ENCODE measurements around the gene GREB1L. TPM values are rescaled to one million over a fixed set of nuclear protein-coding genes. Genes with fewer than 3 reads are reported as not detected.
"Not testable (repeated sequence)": the region's sequence is repeated elsewhere in the genome, so short reads cannot be mapped to it uniquely, and the experiment has no call there.

The GREB1L gene
- polyA plus RNA-seq, 2 of the 4 experiments (the other 2 are of a cell fraction) = 1.4 to 2.8 TPM

- no peak for TF ChIP-seq ELK1 (IDR thresholded peaks at IDR 0.05; ENCODE audit: low read depth, low read length)
- TF ChIP-seq HOXB13 (CRISPR knock-in tag; IDR thresholded peaks at IDR 0.05; ENCODE audit: low read depth) = no peak
- no peak for TF ChIP-seq CBX8 (IDR thresholded peaks at IDR 0.05)
- no peak for TF ChIP-seq FOSB (CRISPR knock-in tag; IDR thresholded peaks at IDR 0.05)
- no peak for TF ChIP-seq POLR2AphosphoS2 (conservative IDR thresholded peaks at IDR 0.05; ENCODE audit: low read length)
These were observed 64.3 kb downstream of the GREB1L start (continued) for GRCh38 chr18:21306368-21306767.

GRCh38 chr18:21307578-21307977, 65.5 kb downstream of the GREB1L start:
- Histone ChIP-seq H3K4me3 (no peak overlapping the region), H3K4me1 (peaks cover 17% of the 10 kb centered on the region), H3K27ac (no peak overlapping the region), H3K4me2 (no peak overlapping the region), H3K9me3 (no peaks in the 10 kb centered on the region)
- ChIA-PET CTCF (no interaction called here), POLR2A (no interaction called here)
- no peak for ATAC-seq
- no peak for FAIRE-seq
- WGBS (ENCODE audit: missing lambda C conversion rate) = 84% methylated on average over 5 of the region's 7 CpGs
- TF ChIP-seq RCOR1 (IDR thresholded peaks at IDR 0.05; ENCODE audit: low read depth, low read length) (no peak), JUNB (IDR thresholded peaks at IDR 0.05) (no peak), HOXB5 (CRISPR knock-in tag; IDR thresholded peaks at IDR 0.05) (no peak), USF2 (IDR thresholded peaks at IDR 0.05) (no peak), ESRRA (IDR thresholded peaks at IDR 0.05; ENCODE audit: borderline replicate concordance, low read length) (no peak), CHD4 (IDR thresholded peaks at IDR 0.05; ENCODE audit: borderline replicate concordance) (no peak), CBX2 (IDR thresholded peaks at IDR 0.05; ENCODE audit: borderline replicate concordance, low read depth) (no peak), ZFP36 (IDR thresholded peaks at IDR 0.05; ENCODE audit: borderline replicate concordance, partially characterized antibody) (no peak), POLR2A (IDR thresholded peaks at IDR 0.05; ENCODE audit: low read length) (no peak), RAD21 (conservative IDR thresholded peaks at IDR 0.05 in 1 of 2, IDR thresholded peaks at IDR 0.05 in 1 of 2) (no peak), NFE2L2 (conservative IDR thresholded peaks at IDR 0.05; ENCODE audit: low read length) (no peak), BCL3 (IDR thresholded peaks at IDR 0.05) (no peak), CBX8 (IDR thresholded peaks at IDR 0.05) (no peak), GATA3 (IDR thresholded peaks at IDR 0.05; ENCODE audit: borderline replicate concordance) (no peak), JUN (IDR thresholded peaks at IDR 0.05) (no peak), MAX (IDR thresholded peaks at IDR 0.05) (no peak), TP53 (CRISPR knock-in tag; IDR thresholded peaks at IDR 0.05) (no peak), HOXB13 (CRISPR knock-in tag; IDR thresholded peaks at IDR 0.05; ENCODE audit: low read depth) (no peak)
- no peak for DNase-seq (ENCODE audit: low read depth in 1 of 2, low spot score in 1 of 2)

GRCh38 chr18:21309248-21309647, 67.2 kb downstream of the GREB1L start:
- FAIRE-seq = no peak
- CTCF ChIA-PET = no interaction called here

DNA sequence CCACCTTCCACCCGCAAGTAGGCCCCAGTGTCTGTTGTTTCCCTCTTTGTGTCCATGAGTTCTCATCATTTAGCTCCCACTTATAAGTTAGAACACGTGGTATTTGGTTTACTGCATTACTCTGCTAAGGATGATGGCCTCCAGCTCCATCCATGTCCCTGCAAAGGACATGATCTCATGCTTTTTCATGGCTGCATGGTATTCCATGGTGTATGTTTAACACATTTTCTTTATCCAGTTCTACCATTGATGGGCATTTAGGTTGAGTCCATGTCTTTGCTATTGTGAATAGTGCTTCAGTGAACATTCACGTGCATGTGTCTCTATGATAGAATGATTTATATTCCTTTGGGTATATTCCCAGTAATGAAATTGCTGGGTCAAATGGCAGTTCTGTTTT, 69.9 kb downstream of the GREB1L start:
- CTCF ChIA-PET; POLR2A ChIA-PET; H3K4me3 ChIP-seq; ATAC-seq; FAIRE-seq; DNase-seq (ENCODE audit: low read depth in 1 of 2, low spot score in 1 of 2); H3K27ac ChIP-seq; H3K9me3 ChIP-seq; H3K4me2 ChIP-seq: not testable (repeated sequence)
- 65% methylated on average over 3 of the region's 3 CpGs for WGBS (ENCODE audit: missing lambda C conversion rate)
- H3K4me1 ChIP-seq = peaks cover 18% of the 10 kb centered on the region

More at GRCh38 chr18:21309248-21309647, 67.2 kb downstream of the GREB1L start:
- TF ChIP-seq SREBF2 (IDR thresholded peaks at IDR 0.05) (no peak), ZSCAN20 (CRISPR knock-in tag; IDR thresholded peaks at IDR 0.05) (no peak), CBX8 (IDR thresholded peaks at IDR 0.05) (no peak), KDM1A (IDR thresholded peaks at IDR 0.05; ENCODE audit: low read depth) (no peak), BHLHE40 (IDR thresholded peaks at IDR 0.05; ENCODE audit: low read depth, low read length) (no peak), RCOR1 (IDR thresholded peaks at IDR 0.05; ENCODE audit: low read depth, low read length) (no peak), FOSL2 (IDR thresholded peaks at IDR 0.05) (no peak), FOSL2 (CRISPR knock-in tag; IDR thresholded peaks at IDR 0.05) (no peak), JUN (IDR thresholded peaks at IDR 0.05) (no peak), ZC3H11A (IDR thresholded peaks at IDR 0.05) (no peak)
- TF ChIP-seq, protein P1, sequence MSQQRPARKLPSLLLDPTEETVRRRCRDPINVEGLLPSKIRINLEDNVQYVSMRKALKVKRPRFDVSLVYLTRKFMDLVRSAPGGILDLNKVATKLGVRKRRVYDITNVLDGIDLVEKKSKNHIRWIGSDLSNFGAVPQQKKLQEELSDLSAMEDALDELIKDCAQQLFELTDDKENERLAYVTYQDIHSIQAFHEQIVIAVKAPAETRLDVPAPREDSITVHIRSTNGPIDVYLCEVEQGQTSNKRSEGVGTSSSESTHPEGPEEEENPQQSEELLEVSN (IDR thresholded peaks at IDR 0.05; ENCODE audit: borderline replicate concordance, low read depth) = no peak
- ATAC-seq (no peak), DNase-seq (ENCODE audit: low read depth in 1 of 2, low spot score in 1 of 2) (no peak)
- POLR2A ChIA-PET = no interaction called here
- H3K4me3 ChIP-seq = no peak overlapping the region
- H3K27ac ChIP-seq = no peak overlapping the region
- 64% methylated on average over 4 of the region's 5 CpGs for WGBS (ENCODE audit: missing lambda C conversion rate)
- peaks cover 5% of the 10 kb centered on the region for H3K4me1 ChIP-seq
- no peaks in the 10 kb centered on the region for H3K9me3 ChIP-seq
- H3K4me2 ChIP-seq = no peak overlapping the region

All from A549 (cell line).